Activated naive CD4-positive, alpha-beta T cell treated with anti-CD3 and anti-CD28 coated beads, Interleukin-2, amount 10 ng/mL, durations not matched to agents 7 days and 5 days (primary cell): ENCODE results near the gene TTC39C.

ENCODE experiments used
- CTCF ChIA-PET: fragments of 350-600 bp; sonication (Branson Sonifier 250); formaldehyde crosslinking; loops from one replicate; lab custom pipeline; 2021; ENCODE audit warnings: antibody characterized with exemption; lab: Charles Lee
- DNase-seq: peaks from one replicate; pipeline ENCODE4 v3.0.0-alpha.2; 2020
- H3K27ac Mint-ChIP-seq: one replicate; pipeline ENCODE4 v1.8.0; 2021; ENCODE audit warnings: mild to moderate bottlenecking, moderate library complexity, mixed read lengths
- H3K27me3 Mint-ChIP-seq: one replicate; pipeline ENCODE4 v1.8.0; 2021; ENCODE audit warnings: mild to moderate bottlenecking, mixed read lengths
- H3K36me3 Mint-ChIP-seq: one replicate; pipeline ENCODE4 v1.8.0; 2021; ENCODE audit warnings: mixed read lengths
- H3K4me1 Mint-ChIP-seq: one replicate; pipeline ENCODE4 v1.8.0; 2021; ENCODE audit warnings: mixed read lengths
- H3K4me3 Mint-ChIP-seq: one replicate; pipeline ENCODE4 v1.8.0; 2021; ENCODE audit warnings: mild to moderate bottlenecking, moderate library complexity, mixed read lengths
- H3K9me3 Mint-ChIP-seq: one replicate; pipeline ENCODE4 v1.8.0; 2021; ENCODE audit warnings: mixed read lengths

The TTC39C gene

DNA sequence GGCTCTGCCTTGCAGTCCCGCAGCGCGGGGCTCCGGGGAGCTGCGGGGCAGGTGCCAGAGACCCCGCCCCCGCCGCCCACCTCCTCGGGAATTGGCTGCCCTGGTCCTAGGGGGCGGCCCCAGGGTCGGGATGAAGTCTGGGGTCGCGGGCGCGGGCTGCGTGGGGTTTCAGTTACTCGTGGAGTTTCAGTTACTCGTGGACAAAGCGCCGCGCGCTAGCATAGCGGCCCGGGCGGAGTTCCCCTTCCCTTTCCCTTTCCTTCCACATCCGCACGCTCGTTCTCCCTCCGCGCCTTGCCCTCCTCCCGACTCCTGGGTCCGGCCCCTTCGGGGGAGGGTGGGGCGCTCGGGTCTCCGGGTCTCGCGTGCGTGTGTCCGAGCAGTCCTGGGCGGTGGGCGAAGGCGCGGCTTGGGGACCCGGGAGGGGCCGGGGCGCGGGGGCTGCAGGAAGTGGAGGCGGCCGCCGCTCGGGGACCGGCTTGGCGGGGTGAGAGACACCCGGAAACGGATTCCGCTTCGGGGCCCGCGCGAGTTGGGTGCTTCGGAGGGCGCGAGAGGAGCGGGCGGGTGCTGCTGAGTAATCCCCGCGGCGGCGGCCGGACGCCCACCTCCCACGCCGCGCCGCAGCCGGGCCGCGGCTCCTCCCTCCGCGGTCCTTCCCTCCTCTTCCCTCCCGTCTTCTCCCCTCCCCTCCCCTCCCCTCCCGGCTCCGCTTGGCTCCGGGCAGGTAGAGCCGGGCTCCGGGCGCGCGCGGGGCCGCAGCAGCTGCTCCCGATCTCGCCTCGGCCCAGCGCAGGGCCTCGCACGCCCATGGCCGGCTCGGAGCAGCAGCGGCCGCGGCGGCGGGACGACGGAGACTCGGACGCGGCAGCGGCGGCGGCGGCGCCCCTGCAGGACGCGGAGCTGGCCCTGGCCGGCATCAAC is at the start of gene TTC39C:
TTC39C (plus strand) TSS at position 693 of the 924 bp plus-strand sequence; CDS start at position 811, 118 bp downstream.
- H3K9me3 Mint-ChIP-seq: no peaks in the 10 kb centered on the region
- CTCF ChIA-PET: interaction anchor here (1.1 kb wide), 1 partner anchor 62 kb away, joined by 3 read pairs; no protein-coding TSS in a partner anchor
- H3K4me1 Mint-ChIP-seq: peaks cover 75% of the 10 kb centered on the region
- peaks cover 35% of the 10 kb centered on the region for H3K36me3 Mint-ChIP-seq
- H3K27ac Mint-ChIP-seq: peak within 1 kb of the TSS; percentile 97
- H3K27me3 Mint-ChIP-seq: no peaks in the 10 kb centered on the region
- peak; percentile 90 for DNase-seq
- H3K4me3 Mint-ChIP-seq: peak within 1 kb of the TSS; percentile 97

DNA sequence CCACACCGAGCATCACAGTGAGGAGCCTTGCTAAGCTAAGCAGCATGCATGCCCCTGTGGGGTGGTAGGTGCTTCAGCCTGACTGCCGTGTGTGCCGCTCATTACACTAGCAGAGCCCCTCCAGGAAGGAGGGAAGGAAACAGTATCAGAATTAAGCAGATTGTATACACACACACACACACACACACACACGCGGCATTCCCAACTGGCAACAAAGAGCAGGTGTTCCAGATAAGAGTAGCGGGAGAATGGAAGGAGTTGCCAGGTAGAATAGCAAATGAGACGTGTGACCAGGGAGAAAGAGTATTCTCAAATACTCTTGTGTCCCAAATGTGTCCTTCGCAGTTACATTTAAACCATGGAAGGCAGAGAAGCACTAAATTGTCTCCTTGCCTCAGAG is 47.6 kb upstream of the TTC39C start:
- H3K36me3 Mint-ChIP-seq: peaks cover 4% of the 10 kb centered on the region
- CTCF ChIA-PET: no interaction called here
- H3K27me3 Mint-ChIP-seq: no peaks in the 10 kb centered on the region
- H3K27ac Mint-ChIP-seq: peak overlapping the region; percentile 0
- H3K4me1 Mint-ChIP-seq: peaks cover 75% of the 10 kb centered on the region
- no peaks in the 10 kb centered on the region for H3K9me3 Mint-ChIP-seq
- DNase-seq: no peak
- H3K4me3 Mint-ChIP-seq: no peak overlapping the region

DNA sequence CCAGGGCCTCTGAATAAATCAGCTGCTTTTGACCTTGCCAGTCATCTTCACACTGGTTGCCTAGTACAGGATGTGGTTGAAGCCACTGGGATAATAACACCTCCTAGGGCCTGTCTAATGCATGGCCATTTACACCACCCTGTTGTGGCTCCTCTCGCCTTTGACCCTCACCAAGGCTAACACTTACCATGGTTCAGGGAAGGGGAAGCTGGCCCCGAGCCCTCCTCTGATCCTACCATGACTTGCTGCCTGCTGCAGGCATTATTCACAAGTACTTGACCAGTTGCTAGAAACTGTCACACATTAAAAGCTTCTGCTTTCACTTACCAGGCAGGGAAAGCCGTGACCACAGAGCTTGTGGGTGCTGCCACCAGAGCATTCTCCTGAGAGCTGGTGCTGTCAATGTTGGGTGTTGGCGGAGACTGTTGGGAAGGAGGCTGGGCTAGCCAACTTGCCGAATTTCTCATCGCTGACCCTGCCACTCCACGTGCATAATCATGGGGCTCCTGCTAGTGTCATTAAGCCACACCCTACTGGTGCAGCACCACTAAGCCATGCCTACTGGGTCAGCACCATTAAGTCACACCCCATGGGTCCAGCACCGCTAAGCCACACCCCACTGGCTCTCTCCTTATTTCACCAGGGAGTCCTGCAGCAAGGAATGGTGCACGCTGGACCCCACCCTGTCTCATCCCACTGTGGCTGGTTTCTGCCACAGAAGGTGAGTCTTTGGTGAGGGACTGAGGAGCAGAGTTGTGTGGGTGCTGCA is 47.0 kb upstream of the TTC39C start:
- H3K4me1 Mint-ChIP-seq: peaks cover 79% of the 10 kb centered on the region
- CTCF ChIA-PET: interaction anchor here (1.0 to 1.5 kb wide), 2 partner anchors 23 to 27 kb away, joined by 3 read pairs; no protein-coding TSS in a partner anchor
- no peaks in the 10 kb centered on the region for H3K27me3 Mint-ChIP-seq
- no peaks in the 10 kb centered on the region for H3K9me3 Mint-ChIP-seq
- peak overlapping the region; percentile 44 for H3K27ac Mint-ChIP-seq
- peaks cover 6% of the 10 kb centered on the region for H3K36me3 Mint-ChIP-seq
- DNase-seq: peak; percentile 53
- no peak overlapping the region for H3K4me3 Mint-ChIP-seq

DNA sequence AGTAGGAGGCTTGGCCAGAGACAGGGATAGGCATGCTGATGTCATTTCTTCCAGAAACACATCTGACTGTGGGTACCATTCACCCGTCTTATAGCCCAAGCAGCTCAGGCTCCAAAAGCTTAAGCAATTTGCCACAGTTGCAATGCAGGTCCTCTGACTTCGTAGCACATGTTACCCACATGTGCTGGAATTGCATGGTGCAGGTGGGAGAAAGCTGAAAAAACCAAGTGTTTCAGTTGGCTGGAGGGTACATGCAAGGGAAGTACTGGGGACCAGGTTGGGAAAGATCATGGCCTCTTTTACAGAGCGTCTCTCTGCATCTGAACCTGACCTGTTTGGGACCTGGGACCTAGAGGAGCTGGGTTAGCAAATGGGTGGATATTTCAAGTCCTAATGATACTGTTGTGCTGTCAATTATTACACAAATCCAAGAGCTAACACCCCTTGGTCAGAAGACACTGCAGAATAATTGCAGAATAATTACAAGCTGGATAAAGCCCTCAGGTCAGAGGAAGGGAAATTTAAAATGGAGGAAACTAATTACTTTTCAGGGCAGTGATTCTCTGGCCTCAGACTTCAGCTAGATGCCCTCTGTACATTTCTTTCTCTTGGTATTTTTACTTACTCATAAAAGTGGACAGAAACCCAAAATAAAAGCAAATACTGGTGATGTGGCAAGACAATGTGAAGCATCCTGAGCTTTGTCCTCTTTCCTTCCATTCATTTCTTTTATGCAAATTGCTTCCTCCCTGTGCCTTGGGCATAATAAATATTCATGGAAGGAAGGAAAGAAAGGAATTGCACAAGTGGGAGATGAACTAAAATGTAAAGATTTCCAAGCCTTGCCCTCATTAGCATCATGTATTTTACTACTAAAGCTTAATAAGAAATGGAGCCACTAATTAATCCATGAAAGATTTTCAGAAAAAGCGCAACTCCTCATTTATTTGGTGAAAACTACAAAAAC is 45.6 kb upstream of the TTC39C start:
- Mint-ChIP-seq H3K36me3 (peaks cover 8% of the 10 kb centered on the region), H3K9me3 (no peaks in the 10 kb centered on the region), H3K4me3 (no peak overlapping the region), H3K27ac (no peak overlapping the region), H3K4me1 (peaks cover 80% of the 10 kb centered on the region), H3K27me3 (no peaks in the 10 kb centered on the region)
- no peak for DNase-seq
- CTCF ChIA-PET: interaction anchor here (0.5 to 1.5 kb wide), 5 partner anchors 10 to 88 kb away, joined by 3 read pairs; no protein-coding TSS in a partner anchor

DNA sequence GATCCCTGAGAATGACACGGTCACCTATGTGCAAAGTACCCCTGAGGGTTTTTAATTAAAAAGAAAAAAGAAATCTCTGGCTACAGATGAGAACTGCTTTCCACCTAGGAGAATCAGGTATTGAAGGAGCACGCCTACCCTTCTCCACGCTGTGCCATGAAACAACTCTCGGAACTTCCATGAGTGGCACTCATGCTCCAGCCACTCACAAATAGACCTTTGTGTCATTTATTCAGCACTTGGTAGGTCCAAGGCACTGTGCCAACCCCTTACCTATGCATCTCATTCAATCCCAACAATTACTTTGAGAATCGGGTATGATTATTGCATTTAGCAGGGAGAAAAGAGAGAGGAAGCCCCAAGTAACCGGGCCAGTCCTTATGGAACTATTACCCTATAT is 44.9 kb upstream of the TTC39C start:
- CTCF ChIA-PET: interaction anchor here (1.1 to 1.3 kb wide), 2 partner anchors 9 to 51 kb away, joined by 3 read pairs; no protein-coding TSS in a partner anchor
- H3K27me3 Mint-ChIP-seq: peaks cover under 1% of the 10 kb centered on the region
- H3K36me3 Mint-ChIP-seq: peaks cover 8% of the 10 kb centered on the region
- H3K27ac Mint-ChIP-seq: peak overlapping the region; percentile 39
- peaks cover 3% of the 10 kb centered on the region for H3K9me3 Mint-ChIP-seq
- no peak overlapping the region for H3K4me3 Mint-ChIP-seq
- no peak for DNase-seq
- peaks cover 73% of the 10 kb centered on the region for H3K4me1 Mint-ChIP-seq

DNA sequence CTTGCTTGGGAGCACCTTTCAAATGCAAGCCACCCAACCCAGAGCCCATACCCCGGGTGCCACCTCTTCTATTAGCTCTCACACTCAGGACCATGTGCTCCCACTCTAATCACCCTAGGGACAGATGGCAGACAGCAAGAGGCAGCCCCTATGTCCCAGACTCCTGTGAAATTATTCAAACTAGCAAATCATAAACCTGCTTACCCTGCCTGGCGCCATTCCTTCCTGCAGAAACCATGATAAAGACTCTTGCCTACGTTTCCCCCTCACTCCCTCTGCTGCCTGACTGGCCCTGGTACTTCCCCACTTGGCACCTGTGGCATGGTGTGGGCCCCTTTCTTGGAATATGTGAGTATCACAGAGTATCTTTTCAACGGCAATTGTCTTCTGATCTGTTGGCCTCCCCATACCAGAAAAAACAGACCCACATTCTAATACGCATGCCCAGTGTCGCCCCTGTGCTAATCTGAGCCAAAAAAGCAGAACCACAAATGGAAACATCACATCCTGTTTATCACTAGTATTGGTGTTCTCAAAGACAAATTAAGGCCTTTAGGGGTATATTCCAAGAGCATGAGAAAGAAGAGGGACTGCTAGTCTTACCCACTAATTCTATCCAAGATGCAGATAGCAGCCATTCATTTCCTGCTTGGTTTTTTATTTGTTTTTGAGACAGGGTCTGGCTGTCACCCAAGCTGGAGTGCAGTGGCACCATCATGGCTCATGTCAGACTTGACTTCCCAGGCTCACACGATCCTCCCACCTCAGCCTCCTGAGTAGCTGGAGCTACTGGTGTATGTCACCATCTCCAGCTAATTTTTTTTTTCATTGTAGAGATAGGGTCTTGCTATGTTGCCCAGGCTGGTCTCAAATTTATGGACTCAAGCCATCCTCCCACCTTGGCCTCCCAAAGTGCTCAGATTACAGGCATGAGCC is 44.1 kb upstream of the TTC39C start:
- no peak overlapping the region for H3K4me3 Mint-ChIP-seq
- peaks cover 3% of the 10 kb centered on the region for H3K9me3 Mint-ChIP-seq
- peaks cover 65% of the 10 kb centered on the region for H3K4me1 Mint-ChIP-seq
- peaks cover 14% of the 10 kb centered on the region for H3K36me3 Mint-ChIP-seq
- peak overlapping the region; percentile 91 for H3K27ac Mint-ChIP-seq
- CTCF ChIA-PET: interaction anchor here (1.1 to 1.3 kb wide), 2 partner anchors 8 to 52 kb away, joined by 3 read pairs; no protein-coding TSS in a partner anchor
- H3K27me3 Mint-ChIP-seq: peaks cover 5% of the 10 kb centered on the region
- peak; percentile 66 for DNase-seq

DNA sequence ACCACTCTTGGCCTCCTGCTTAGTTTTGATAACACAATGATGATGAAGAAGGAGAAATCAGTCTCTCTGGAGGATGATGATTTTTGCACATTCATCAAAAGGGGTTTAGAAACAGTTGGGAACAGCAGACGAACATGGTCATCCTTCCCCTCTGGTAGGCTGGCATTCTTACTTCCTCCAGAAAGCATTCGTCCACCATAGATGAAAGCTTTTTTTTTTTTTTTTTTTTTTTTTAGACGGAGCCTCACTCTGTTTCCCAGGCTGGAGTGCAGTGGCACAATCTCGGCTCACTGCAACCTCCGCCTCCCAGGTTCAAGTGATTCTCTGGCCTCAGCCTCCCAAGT is 43.5 kb upstream of the TTC39C start:
- DNase-seq: no peak
- peaks cover 15% of the 10 kb centered on the region for H3K36me3 Mint-ChIP-seq
- no peak overlapping the region for H3K4me3 Mint-ChIP-seq
- peaks cover 3% of the 10 kb centered on the region for H3K9me3 Mint-ChIP-seq
- peaks cover 59% of the 10 kb centered on the region for H3K4me1 Mint-ChIP-seq
- peaks cover 5% of the 10 kb centered on the region for H3K27me3 Mint-ChIP-seq
- H3K27ac Mint-ChIP-seq: peak overlapping the region; percentile 91
- CTCF ChIA-PET: interaction anchor here (0.9 kb wide), 1 partner anchor 455 kb away, joined by 3 read pairs; no protein-coding TSS in a partner anchor

DNA sequence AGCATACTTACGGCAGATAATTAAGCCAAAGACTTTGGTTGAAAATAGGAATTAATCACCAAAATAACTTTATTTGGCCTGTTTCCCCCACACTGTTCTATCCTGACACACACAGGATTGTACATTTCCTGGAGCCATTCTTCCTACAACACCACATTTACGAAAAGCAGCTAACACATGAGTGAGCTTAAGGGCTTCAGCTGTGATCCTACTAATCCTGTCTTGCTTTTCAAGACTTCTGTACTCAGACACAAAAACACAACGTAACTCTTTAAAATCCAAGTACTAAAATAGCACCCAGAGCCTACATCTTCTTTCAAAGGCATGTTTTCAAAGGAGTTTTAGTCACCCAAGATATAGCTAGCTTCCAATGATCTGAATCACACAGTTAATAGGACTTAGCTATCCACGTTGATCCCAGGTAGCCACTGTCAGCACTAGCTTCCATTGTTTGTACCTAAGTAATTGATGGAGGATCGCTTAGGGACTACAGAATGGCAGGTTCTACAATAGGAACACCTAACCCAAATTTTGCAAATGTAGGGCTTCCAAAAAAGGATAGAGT is 42.8 kb upstream of the TTC39C start:
- H3K9me3 Mint-ChIP-seq: peaks cover 9% of the 10 kb centered on the region
- no peak overlapping the region for H3K27ac Mint-ChIP-seq
- H3K4me1 Mint-ChIP-seq: peaks cover 56% of the 10 kb centered on the region
- H3K4me3 Mint-ChIP-seq: no peak overlapping the region
- DNase-seq: no peak
- peaks cover 21% of the 10 kb centered on the region for H3K36me3 Mint-ChIP-seq
- CTCF ChIA-PET: interaction anchor here (0.9 kb wide), 1 partner anchor 456 kb away, joined by 3 read pairs; no protein-coding TSS in a partner anchor
- peaks cover 5% of the 10 kb centered on the region for H3K27me3 Mint-ChIP-seq

DNA sequence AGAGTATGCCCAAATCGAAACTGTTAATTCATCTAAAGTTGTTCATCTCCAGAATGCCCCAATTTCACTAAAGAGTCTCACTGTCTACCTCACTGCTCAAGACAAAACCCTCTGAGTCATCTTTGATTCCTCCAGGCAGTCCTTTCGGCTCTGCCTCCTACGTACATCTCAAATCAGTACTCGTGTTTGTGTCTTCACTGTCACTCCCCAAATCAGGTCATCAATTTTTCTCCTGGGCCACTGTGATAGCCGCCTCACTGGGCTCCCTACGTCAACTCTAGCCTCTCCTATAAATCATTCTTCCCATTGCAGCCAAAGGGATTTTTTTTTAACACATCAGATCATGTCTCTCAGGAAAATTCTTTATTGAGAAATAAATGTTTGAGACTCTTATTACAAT is 42.1 kb upstream of the TTC39C start:
- peak overlapping the region; percentile 59 for H3K27ac Mint-ChIP-seq
- no peak overlapping the region for H3K4me3 Mint-ChIP-seq

DNA sequence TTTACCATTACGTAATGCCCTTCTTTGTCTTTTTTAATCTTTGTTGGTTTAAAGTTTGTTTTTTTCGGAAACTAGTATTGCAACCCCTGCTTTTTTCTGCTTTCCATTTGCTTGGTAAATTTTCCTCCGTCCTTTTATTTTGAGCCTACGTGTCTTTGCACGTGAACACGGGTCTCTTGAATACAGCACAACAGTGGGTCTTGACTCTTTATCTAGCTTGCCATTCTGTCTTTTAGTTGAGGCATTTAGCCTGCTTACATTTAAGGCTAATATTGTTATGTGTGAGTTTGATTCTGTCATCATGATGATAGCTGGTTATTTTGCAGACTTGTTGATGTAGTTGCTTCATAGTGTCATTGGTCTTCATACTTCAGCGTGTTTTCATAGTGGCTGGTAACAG is 37.5 kb upstream of the TTC39C start:
- H3K9me3 Mint-ChIP-seq: peaks cover 19% of the 10 kb centered on the region
- H3K4me1 Mint-ChIP-seq: peaks cover 39% of the 10 kb centered on the region
- no peak overlapping the region for H3K4me3 Mint-ChIP-seq
- peaks cover 12% of the 10 kb centered on the region for H3K27me3 Mint-ChIP-seq
- CTCF ChIA-PET: interaction anchor here (1.0 kb wide), 2 partner anchors 141 to 348 kb away, joined by 3 read pairs; no protein-coding TSS in a partner anchor
- no peak for DNase-seq
- peaks cover 25% of the 10 kb centered on the region for H3K36me3 Mint-ChIP-seq
- H3K27ac Mint-ChIP-seq: no peak overlapping the region

More for the DNA sequence above, 42.1 kb upstream of the TTC39C start:
- peaks cover 15% of the 10 kb centered on the region for H3K9me3 Mint-ChIP-seq
- peaks cover 5% of the 10 kb centered on the region for H3K27me3 Mint-ChIP-seq
- no peak for DNase-seq
- peaks cover 26% of the 10 kb centered on the region for H3K36me3 Mint-ChIP-seq
- CTCF ChIA-PET: no interaction called here
- peaks cover 52% of the 10 kb centered on the region for H3K4me1 Mint-ChIP-seq

DNA sequence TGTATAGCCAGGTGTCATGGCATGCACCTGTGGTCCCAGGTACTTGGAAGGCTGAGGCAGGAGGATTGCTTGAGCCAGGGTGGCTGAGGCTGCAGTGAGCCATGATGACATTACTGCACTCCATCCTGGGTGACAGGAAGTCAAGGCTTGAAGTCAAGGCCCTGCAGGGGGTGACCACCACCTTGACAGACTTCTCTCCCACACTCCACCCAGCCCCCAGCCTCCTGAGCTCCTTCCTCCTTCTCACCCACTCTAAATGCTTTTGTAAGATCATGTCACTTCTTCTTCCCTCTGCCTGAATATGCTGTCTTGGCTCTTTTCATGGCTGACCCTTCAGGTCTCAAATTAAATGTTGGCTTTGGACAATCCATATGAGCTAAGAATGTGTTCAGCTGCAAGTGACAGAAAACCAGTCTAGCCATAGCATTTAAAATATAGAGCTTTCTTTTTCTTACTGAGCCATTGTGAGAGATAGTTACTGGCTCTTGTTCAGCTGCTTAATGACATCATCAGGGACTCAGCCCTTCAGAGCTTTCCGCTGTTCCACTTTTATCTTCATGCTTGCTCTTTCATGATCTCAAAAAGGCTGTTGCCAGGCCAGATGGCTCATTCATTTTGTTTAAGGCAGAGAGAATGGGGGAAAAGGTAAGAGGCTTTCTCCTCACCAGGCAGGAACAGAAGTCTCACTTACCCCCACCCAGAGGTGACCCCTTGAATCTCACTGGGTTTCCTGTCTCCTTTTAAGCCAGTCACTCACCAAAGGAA is 36.7 kb upstream of the TTC39C start:
- CTCF ChIA-PET: interaction anchor here (1.0 to 1.4 kb wide), 3 partner anchors 8 to 349 kb away, joined by 3 read pairs; no protein-coding TSS in a partner anchor
- peaks cover 13% of the 10 kb centered on the region for H3K27me3 Mint-ChIP-seq
- peaks cover 33% of the 10 kb centered on the region for H3K4me1 Mint-ChIP-seq
- H3K9me3 Mint-ChIP-seq: peaks cover 19% of the 10 kb centered on the region
- peaks cover 21% of the 10 kb centered on the region for H3K36me3 Mint-ChIP-seq
- no peak overlapping the region for H3K4me3 Mint-ChIP-seq
- DNase-seq: peak; percentile 43
- peak overlapping the region; percentile 77 for H3K27ac Mint-ChIP-seq
